ENCODE results near the gene C20orf204.

C20orf204 gene

GRCh38 chr20:64050261-64051032 lies 14.5 kb downstream of the C20orf204 start:
- no peak for TF ChIP-seq CTCF (IDR thresholded peaks at IDR 0.05)
- no peak for DNase-seq (ENCODE audit: low spot score)
- peak overlapping the region in 1 of 2 donors; percentile 79 for H3K27ac ChIP-seq
- peak overlapping the region; percentile 69 for H3K4me3 ChIP-seq

DNA sequence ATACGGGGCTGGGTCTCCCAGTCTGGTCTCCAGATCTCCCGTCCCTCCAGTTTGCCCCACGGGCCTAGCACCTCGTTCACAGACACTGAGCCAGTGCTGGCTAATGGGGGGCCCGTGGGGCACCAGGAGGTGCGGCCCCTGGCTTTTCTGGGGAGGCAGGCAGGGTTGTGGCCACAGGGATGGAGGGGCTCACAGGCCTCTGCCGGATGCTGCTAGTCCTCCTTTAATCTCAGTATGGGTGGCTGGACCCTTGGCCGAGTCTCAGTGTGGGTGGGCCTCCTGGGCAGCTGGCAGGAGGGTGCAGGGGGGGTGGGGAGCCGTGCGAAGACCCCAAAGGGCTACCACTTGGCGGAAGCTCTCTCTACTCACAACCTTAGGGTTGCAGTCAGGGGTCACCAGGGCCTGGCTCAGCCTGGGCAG lies 15.1 kb downstream of the C20orf204 start:
- no peak for TF ChIP-seq CTCF (IDR thresholded peaks at IDR 0.05)
- DNase-seq (ENCODE audit: low spot score), result no peak
- H3K4me3 ChIP-seq, result peak overlapping the region; percentile 69
- peak overlapping the region; percentile 52 to 79 for H3K27ac ChIP-seq

- DNase-seq (ENCODE audit: low spot score), result no peak
- Histone ChIP-seq H3K4me3 (peak overlapping the region; percentile 69), H3K27ac (peak overlapping the region; percentile 52 to 79)
Measured at GRCh38 chr20:64051561-64052325, 15.8 kb downstream of the C20orf204 start.

DNA sequence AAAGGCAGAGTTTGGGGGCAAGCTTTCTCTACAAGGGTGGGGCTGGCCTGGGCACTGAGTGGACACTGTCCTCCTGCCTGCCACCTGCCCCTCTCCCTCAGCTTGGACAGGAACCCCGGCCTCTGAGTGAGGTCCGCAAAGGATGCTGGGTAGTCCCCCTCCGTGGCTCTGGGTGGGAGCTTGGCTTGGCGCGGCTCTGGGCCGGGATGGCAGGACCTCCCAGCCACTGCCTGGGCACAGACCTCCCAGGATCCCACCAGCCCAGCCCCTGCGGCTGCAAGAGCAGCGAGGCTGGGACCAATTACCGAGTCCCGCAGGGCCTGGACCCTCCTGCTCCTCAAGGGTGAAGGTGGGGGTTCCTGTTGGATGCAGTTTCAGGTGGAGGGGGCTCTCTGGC lies 16.3 kb downstream of the C20orf204 start:
- Histone ChIP-seq H3K27ac (peak overlapping the region in 1 of 2 donors; percentile 79), H3K4me3 (no peak overlapping the region)
- DNase-seq (ENCODE audit: low spot score), result no peak
- TF ChIP-seq CTCF (IDR thresholded peaks at IDR 0.05), result no peak

More at GRCh38 chr20:64051561-64052325, 15.8 kb downstream of the C20orf204 start:
- no peak for TF ChIP-seq CTCF (IDR thresholded peaks at IDR 0.05)

GRCh38 chr20:64052987-64053840 lies 17.2 kb downstream of the C20orf204 start:
- peak overlapping the region in 1 of 2 donors; percentile 79 for H3K27ac ChIP-seq
- no peak overlapping the region for H3K4me3 ChIP-seq
- no peak for TF ChIP-seq CTCF (IDR thresholded peaks at IDR 0.05)
- no peak for DNase-seq (ENCODE audit: low spot score)

DNA sequence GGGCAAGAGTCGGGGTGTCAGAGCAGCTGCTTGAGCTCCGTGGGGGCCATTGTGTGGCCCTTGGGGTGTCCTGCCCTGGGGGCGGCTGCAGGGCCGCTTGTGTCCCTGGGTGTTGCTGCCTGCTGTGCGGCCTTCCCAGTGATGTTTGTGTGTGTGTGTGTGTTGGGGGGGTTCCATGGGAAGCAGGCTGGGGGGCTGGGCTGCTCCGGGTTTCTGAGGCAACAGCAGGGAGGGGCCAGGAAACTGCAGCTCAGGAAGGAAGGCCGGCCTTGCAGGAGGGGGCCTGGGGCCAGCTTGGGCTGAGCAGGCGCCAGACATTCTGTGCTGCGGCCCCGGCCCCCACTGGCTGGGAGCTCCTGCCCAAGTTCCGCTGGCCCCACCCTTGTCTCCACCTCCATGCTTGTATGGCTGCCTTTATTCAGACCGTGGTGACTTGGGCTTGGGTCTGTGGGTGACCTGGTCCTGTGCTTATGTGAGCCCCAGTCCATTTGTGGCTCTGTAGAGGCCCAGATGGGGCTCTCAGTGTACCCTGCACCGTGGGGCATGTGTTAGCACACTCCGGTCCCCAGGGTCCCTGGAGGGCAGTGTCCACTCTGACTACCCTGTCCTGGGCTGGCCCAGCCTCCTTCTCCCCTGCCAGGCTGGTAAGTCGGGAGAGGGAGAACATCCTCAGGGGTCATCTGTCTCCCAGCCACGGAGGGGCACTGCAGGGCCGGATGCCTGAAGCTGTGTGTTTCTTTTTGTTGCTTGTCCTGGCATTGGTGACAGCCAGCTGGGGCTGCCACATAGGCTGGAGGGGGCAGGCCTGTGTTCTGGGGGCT lies 18.1 kb downstream of the C20orf204 start:
- H3K4me3 ChIP-seq, result no peak overlapping the region
- no peak for DNase-seq (ENCODE audit: low spot score)
- H3K27ac ChIP-seq, result peak overlapping the region in 1 of 2 donors; percentile 79
- TF ChIP-seq CTCF (IDR thresholded peaks at IDR 0.05), result no peak

Data from coronary artery (tissue), 2 donors.